ENCODE results near the gene RPTOR.

The RPTOR gene

DNA sequence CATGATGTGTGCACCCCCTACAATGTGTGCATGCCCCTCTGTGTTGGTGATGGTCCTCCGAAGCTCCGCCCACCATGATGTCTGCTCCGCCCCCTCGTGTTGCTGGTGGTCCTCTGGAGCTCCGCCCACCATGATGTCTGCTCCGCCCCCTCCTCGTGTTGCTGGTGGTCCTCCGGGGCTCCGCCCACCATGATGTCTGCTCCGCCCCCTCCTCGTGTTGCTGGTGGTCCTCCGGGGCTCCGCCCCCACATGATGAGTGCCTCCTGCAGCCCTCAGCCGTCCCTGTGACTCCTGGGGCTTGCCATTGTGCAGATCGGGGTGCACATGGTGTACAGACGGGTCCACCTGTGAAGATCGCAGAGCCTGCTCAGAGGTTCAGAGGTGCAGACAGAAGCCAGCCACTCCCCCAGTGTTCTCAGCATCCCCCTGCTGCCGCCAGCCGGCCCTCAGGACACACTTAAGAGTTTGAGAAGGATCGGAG is 317.9 kb downstream of the RPTOR start:
- no peak for DNase-seq (ENCODE audit: low read depth in 1 of 2, low spot score in 1 of 2)
- no peak for TF ChIP-seq POLR2AphosphoS5 (IDR thresholded peaks at IDR 0.05; ENCODE audit: low read depth)
- TF ChIP-seq SPI1 (IDR thresholded peaks at IDR 0.05; ENCODE audit: borderline replicate concordance, low read depth): no peak
- TF ChIP-seq, protein P1, sequence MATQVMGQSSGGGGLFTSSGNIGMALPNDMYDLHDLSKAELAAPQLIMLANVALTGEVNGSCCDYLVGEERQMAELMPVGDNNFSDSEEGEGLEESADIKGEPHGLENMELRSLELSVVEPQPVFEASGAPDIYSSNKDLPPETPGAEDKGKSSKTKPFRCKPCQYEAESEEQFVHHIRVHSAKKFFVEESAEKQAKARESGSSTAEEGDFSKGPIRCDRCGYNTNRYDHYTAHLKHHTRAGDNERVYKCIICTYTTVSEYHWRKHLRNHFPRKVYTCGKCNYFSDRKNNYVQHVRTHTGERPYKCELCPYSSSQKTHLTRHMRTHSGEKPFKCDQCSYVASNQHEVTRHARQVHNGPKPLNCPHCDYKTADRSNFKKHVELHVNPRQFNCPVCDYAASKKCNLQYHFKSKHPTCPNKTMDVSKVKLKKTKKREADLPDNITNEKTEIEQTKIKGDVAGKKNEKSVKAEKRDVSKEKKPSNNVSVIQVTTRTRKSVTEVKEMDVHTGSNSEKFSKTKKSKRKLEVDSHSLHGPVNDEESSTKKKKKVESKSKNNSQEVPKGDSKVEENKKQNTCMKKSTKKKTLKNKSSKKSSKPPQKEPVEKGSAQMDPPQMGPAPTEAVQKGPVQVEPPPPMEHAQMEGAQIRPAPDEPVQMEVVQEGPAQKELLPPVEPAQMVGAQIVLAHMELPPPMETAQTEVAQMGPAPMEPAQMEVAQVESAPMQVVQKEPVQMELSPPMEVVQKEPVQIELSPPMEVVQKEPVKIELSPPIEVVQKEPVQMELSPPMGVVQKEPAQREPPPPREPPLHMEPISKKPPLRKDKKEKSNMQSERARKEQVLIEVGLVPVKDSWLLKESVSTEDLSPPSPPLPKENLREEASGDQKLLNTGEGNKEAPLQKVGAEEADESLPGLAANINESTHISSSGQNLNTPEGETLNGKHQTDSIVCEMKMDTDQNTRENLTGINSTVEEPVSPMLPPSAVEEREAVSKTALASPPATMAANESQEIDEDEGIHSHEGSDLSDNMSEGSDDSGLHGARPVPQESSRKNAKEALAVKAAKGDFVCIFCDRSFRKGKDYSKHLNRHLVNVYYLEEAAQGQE (IDR thresholded peaks at IDR 0.05; ENCODE audit: insufficient replicate concordance, low read depth): no peak
- TF ChIP-seq GABPA (IDR thresholded peaks at IDR 0.05; ENCODE audit: low read depth): no peak
- TF ChIP-seq, protein P2, sequence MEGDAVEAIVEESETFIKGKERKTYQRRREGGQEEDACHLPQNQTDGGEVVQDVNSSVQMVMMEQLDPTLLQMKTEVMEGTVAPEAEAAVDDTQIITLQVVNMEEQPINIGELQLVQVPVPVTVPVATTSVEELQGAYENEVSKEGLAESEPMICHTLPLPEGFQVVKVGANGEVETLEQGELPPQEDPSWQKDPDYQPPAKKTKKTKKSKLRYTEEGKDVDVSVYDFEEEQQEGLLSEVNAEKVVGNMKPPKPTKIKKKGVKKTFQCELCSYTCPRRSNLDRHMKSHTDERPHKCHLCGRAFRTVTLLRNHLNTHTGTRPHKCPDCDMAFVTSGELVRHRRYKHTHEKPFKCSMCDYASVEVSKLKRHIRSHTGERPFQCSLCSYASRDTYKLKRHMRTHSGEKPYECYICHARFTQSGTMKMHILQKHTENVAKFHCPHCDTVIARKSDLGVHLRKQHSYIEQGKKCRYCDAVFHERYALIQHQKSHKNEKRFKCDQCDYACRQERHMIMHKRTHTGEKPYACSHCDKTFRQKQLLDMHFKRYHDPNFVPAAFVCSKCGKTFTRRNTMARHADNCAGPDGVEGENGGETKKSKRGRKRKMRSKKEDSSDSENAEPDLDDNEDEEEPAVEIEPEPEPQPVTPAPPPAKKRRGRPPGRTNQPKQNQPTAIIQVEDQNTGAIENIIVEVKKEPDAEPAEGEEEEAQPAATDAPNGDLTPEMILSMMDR (IDR thresholded peaks at IDR 0.05; ENCODE audit: insufficient read depth, low read length): no peak
- no peak overlapping the region for H3K27ac ChIP-seq (replicated peaks)
- no peak overlapping the region for H3K4me3 ChIP-seq (replicated peaks; ENCODE audit: insufficient read depth, low read length)
- H3K27me3 ChIP-seq (ENCODE audit: insufficient read depth, poor library complexity, severe bottlenecking): no peaks in the 10 kb centered on the region

DNA sequence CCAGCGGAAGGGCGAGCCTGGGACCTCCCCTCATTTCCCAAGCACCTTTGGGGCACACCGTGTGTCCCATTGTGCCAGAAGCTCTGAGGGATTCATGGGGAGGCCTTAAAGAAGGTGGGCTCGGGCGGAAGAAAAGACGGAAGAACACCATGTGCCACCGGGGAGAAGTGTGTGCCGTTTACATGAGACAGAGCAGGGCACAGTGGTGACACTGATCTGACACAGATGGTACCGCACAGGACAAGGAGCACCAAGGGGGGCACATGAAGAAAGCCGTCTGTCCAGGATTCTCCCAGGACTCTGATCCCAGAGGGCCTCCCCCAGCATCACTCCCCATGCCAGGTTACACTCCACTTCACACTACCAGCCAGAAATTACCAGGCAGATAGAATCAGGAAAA is 318.3 kb downstream of the RPTOR start:
- TF ChIP-seq SPI1 (IDR thresholded peaks at IDR 0.05; ENCODE audit: borderline replicate concordance, low read depth) (no peak), GABPA (IDR thresholded peaks at IDR 0.05; ENCODE audit: low read depth) (no peak), POLR2AphosphoS5 (IDR thresholded peaks at IDR 0.05; ENCODE audit: low read depth) (no peak)
- TF ChIP-seq, protein P1 (IDR thresholded peaks at IDR 0.05; ENCODE audit: insufficient replicate concordance, low read depth): no peak
- TF ChIP-seq, protein P2 (IDR thresholded peaks at IDR 0.05; ENCODE audit: insufficient read depth, low read length): no peak
- Histone ChIP-seq H3K4me3 (replicated peaks; ENCODE audit: insufficient read depth, low read length) (no peak overlapping the region), H3K27ac (replicated peaks) (no peak overlapping the region), H3K27me3 (ENCODE audit: insufficient read depth, poor library complexity, severe bottlenecking) (no peaks in the 10 kb centered on the region)
- DNase-seq (ENCODE audit: low read depth in 1 of 2, low spot score in 1 of 2): no peak

DNA sequence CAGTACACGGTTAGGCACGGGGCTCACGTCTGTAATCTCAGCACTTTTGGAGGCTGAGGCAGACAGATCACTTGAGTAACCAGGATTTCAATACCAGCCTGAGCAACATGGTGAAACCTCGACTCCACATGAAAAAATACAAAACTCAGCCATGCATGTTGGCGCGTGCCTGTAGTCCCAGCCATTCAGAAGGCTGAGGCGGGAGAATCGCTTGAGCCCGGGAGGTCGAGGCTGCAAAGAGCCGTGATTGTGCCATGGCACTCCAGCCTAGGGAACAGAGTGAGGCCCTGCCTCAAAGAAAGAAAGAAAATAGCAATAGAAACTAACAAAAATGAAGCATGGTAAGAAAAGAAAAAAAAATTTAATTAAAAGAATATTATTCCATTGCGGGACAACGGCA is 319.0 kb downstream of the RPTOR start:
- TF ChIP-seq GABPA (IDR thresholded peaks at IDR 0.05; ENCODE audit: low read depth) (no peak), POLR2AphosphoS5 (IDR thresholded peaks at IDR 0.05; ENCODE audit: low read depth) (no peak), SPI1 (IDR thresholded peaks at IDR 0.05; ENCODE audit: borderline replicate concordance, low read depth) (no peak)
- TF ChIP-seq, protein P1 (IDR thresholded peaks at IDR 0.05; ENCODE audit: insufficient replicate concordance, low read depth): no peak
- TF ChIP-seq, protein P2 (IDR thresholded peaks at IDR 0.05; ENCODE audit: insufficient read depth, low read length): no peak
- H3K27me3 ChIP-seq (ENCODE audit: insufficient read depth, poor library complexity, severe bottlenecking): no peaks in the 10 kb centered on the region

More for the DNA sequence above, 319.0 kb downstream of the RPTOR start:
- H3K27ac ChIP-seq (replicated peaks): no peak overlapping the region
- no peak for DNase-seq (ENCODE audit: low read depth in 1 of 2, low spot score in 1 of 2)
- H3K4me3 ChIP-seq (replicated peaks; ENCODE audit: insufficient read depth, low read length): no peak overlapping the region
